ENCODE results near the gene GBP2.
A peak's percentile ranks its signal among the peaks of the same experiment; 100 is the strongest.
"Not testable (repeated sequence)": the region's sequence is repeated elsewhere in the genome, so short reads cannot be mapped to it uniquely, and the experiment has no call there.

The GBP2 gene

DNA sequence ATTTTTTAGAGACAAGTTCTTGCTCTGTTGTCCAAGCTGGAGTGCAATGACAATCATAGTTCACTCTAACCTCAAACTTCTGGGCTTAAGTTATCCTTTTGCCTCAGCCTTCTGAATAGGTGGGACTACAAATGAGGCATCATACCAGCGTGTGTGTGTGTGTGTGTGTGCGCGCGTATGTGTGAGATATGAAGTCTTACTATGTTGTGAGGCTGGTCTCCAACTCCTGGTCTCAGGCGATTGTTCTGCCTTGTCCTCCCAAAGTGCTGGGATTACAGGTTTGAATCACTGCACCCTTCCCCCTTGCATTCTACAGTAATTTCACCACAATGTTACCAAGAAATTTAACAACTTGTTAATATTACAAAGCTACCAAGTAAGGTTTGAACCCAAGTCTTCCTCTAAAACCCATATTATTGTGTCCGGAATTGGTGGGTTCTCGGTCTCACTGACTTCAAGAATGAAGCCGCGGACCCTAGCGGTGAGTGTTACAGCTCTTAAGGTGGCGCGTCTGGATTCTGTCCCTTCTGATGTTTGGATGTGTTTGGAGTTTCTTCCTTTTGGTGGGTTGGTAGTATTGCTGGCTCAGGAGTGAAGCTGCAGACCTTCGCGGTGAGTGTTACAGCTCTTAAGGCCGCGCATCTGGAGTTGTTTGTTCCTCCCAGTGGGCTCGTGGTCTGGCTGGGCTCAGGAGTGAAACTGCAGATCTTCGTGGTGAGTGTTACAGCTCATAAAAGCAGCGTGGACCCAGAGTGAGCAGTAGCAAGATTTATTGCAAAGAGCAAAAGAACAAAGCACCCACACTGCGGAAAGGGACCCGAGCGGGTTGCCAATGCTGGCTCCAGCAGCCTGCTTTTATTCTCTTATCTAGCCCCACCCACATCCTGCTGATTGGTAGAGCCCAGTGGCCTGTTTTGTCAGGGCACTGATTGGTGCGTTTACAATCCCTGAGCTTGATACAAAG, 970 bp upstream of the GBP2 start:
- not testable (repeated sequence) for DNase-seq (ENCODE audit: low spot score)

DNA sequence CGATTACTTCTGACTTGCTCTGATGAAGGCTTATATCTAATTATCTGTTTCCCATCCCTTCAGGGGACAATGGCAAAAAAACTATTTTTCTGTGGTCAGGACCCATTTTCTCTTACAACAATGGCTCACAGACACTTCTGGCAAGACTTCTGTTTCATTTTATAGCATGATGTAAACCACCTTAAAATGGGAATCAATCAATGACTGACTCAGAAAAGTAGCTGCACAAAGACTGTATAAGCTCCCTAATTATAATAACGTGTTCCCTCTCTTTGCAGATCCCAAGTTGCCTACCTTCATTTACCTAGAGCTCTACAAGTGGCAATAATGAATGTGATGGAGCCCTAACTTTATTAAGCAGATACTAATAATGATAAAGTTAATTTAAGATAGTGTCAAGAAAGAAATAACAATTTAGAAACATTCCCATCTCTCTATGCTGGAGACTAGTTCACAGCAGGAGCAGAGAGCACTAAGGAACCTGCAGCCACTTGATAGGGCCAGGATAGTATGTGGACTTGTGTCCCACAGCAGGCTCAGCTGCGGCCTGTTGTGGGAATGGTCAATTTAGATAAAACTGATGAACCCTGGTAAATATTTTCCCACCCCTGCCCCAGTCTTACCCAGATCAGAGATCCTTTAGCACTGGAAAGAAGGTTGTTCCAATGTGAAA, 538 bp downstream of the GBP2 start:
- no peak for DNase-seq (ENCODE audit: low spot score)

DNA sequence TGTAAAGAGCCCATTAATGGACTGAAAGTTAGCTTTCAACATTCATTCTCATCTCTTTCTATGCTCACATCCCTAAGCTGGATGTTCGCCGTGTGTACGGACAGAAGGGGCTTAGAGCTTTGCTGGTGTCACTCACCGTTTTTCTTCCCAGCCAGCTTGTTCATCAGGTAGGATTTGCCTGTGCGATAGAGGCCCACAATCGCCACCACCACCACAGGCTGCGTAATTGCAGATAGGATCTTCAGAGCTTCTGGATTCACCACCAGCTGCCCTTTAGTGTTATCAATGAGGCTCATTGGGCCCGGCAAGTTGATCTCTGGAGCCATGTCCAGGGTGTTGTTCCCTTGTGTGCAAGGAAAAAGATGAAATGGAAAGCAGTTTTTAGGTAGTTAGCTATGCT, 4.3 kb downstream of the GBP2 start:
- no peak for DNase-seq (ENCODE audit: low spot score)

DNA sequence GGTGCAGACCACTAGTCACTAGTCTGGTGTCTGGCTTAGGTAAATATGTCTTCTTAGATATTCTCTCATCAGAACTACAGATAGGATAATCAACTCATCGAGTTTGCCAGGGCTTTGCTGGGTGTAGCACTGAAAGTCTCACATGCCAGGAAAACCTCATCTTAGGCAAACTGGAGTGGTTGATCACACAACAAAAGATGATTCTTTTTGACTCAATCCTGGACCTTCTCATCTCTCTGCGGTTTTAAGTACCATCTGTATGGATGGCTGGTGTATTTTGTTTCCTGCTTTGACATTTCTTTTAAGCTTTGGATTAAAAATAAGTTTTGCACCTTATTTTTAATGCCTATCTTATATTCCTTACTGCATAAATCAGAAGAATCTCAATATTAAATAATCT, 11.3 kb downstream of the GBP2 start:
- no peak for DNase-seq (ENCODE audit: low spot score)

DNA sequence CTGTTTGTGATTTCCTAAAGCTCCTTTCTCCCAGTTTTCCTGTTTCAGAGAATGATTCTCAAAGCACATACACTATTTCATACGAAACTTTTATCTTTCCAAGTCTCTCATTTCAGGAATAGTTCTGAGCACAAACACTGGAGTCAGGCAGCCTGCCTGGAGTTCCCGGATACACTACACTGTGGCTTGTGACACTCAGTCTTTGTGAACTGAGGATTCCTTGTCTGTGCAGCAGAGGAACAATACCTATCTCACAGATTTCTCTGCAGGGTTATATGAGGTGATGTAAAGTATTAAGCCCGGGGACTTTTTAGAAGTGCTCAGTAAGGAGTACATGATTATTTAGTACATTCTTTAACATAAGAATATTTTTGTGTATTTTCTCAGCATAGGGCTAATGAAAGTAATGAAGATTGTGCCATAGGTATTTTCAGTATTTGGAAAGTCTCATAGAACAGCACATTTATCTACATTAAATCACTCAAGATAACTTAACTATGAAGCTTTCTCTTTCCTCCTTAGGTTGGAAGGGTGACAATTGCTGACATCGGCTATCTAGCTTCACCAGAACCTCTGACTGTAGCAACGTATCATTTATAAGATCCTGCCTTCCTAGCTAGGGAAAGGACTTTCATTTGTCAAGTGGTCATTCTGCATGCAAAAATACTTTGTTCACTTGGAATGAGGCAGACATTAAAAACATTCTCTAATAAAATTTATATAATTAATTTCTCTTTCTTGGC, 12.9 kb downstream of the GBP2 start:
- no peak for DNase-seq (ENCODE audit: low spot score)

DNA sequence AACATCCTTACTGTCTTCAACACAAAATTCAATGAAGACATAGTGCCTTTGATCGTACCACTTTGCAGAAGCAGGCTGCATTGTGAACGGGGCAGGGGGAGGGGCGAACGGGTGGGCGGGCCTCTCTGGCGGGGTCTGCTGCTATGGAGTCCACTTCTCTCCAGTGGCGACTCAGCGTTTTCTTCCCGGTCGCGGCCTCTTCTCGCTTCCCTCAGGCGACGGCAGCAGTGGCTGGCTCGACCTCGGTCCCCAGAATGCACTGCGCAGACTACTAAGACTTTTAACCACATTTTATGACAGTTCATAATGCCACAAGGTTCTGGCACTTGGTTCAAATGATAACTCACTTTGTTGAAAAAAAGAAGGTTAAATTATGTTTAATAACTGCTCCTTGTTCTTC, 21.2 kb downstream of the GBP2 start:
- no peak for DNase-seq (ENCODE audit: low spot score)

DNA sequence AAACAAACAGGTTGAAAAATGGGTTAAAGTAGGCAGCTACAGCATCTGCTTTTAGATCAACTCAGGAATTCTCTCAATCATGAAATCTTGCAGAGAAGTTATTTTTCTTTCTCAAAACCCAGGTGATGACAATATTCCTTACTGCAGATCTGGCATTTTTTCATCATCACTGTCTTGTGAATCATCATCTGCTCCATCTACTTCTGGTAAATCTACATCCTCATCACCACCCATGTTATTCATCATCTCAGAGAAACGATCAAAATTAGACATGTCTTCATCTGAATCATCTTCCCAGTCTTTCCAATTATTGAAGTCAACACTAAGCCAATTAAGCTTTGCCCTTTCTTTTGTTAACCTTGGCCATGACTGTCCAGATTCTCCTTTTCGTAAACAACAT, 21.8 kb downstream of the GBP2 start:
- no peak for DNase-seq (ENCODE audit: low spot score)

DNA sequence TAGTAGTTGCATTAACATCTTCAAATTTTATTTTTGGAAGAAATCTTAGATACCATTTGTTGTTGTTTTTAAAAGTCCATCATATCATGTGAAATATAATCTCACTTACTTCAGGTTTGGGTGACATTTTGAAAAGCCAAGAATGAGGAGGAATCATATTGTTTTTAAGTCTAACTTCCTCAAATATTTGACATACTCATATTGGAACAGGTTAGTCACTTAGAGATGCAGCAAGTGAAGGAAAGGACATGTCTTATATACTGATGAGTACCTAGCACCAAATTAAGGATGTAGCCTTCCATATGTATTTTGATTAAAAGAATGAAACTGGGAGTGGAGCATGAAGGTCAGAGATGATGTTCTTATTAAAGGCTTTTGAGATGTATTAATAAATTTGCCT, 23.9 kb downstream of the GBP2 start:
- DNase-seq (ENCODE audit: low spot score) = no peak

DNA sequence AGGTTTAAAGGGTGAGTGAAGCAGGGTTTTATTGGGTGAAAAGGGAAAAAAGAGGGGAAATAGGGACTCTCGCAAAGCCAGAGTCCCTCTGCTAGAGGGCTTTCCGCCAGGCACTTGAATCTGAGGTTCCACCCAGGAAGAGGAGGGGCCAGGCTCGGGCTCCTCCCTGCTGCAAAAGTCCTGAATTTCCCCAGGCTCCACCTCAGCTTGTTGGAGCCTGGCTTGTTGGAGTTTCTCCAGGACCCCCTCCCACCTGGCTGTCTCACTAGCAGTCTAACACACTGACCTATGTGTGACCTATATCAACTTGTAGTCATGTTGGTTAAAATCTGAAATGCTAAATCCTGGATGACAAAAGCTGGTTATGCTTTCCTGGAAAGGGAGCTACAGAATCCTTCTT, 25.5 kb downstream of the GBP2 start:
- DNase-seq (ENCODE audit: low spot score) = no peak

DNA sequence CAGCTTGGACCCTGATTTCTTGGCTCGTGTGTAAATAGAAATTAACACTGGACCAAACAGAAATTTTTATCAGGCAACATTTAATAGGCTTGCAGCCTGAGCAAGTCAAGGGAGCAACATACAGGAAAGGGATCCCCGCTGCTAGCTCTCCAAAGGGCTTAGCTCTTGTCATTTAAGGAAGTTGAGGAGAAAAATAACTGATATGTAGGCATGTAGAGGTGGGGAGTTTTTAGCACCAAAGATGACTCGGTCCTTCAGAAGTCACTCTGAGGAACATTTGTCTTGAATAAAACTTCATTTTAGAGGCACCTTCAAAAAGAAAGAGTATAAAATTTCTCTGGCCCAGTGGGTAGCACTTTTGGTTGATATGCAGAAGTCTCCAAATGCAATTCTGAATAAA, 27.1 kb downstream of the GBP2 start:
- no peak for DNase-seq (ENCODE audit: low spot score)

DNA sequence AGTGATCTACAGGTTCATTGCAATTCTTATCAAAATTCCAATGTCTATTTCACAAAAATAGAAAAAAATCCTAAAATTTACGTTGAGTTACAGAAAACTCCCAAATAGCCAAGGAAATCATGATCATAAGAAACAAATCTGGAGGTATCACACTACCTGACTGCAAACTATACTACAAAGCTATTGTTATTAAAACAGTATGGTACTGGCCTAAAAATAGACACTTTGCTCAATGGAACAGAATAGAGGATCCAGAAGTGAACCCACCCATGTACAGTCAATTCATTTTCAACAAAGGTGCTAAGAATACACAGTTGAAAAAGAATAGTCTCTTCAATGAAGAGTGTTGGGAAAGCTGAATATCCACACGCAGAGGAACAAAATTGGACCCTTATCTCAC, 30.2 kb downstream of the GBP2 start:
- DNase-seq (ENCODE audit: low spot score) = no peak

DNA sequence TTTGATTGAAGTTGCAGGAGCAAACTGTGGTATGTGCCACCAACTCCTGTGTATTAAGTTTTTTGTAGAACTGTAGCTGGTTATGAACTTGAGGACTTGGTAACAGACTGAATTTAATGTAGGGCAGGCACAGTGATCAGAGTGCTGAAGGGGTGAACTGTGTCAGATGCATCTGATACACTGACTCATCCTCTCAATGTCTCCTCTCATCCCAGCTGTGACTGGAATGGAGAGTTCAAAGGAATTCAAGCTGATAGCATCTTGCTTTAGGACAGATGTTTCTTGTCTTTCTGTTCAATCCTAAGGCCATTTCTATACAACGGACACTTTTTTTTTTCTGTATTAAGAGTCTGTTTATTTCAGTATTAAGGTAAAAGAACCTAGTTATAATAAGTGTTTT, 36.0 kb downstream of the GBP2 start:
- no peak for DNase-seq (ENCODE audit: low spot score)

DNA sequence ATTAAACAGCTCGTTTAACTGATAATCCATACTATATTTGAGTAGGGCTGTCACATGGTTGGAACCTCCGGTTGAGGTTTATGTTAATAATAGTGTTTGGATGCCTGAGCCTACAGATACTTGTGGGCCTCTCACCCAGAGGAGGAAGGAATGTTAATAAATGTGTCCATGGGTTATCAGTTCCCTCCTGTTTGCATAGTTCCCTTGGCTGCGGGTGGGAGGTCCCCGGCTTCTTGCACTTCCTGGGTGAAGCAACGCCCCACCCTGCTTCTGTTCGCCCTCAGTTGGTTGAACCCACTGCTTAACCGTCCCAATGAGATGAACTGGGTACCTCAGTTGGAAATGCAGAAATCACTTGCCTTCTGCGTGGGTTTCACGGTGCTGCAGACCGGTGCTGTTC, 37.3 kb downstream of the GBP2 start:
- no peak for DNase-seq (ENCODE audit: low spot score)

DNA sequence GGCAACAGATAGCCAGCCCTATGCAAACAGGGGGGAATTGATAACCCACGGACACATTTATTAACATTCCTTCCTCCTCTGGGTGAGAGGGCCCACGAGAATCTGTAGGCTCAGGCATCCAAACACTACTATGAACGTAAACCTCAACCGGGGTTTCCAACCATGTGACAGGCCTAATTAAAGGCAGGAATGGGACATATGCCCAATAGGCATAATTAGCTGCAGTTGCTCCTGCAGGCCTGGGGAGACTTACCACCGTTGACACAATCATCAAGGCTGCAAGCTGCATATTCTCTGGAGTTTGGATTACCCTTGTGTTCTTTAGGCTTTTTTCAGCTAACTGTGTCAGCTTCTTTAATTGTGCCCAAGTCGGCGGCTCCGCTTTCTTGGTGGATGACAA, 38.7 kb downstream of the GBP2 start:
- DNase-seq (ENCODE audit: low spot score) = no peak

DNA sequence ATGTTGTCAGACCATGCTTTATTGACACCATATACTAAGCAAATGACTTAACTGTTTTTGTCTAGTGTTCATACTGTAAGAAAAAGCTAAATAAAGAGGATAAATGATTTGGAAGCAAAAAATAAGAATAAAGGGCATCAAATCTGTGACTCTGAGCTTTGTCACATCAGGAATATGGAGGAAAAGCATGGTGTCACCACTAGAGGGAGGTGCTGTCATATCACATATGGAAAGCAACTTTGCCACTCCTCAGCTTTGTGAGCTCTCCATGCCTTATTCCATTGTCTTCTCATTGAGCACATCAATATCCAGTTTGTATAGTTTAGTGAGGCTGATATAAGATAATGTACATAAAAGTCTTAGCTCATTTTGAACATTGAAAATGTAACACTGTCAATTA, 40.1 kb downstream of the GBP2 start:
- DNase-seq (ENCODE audit: low spot score) = peak; percentile 69

DNA sequence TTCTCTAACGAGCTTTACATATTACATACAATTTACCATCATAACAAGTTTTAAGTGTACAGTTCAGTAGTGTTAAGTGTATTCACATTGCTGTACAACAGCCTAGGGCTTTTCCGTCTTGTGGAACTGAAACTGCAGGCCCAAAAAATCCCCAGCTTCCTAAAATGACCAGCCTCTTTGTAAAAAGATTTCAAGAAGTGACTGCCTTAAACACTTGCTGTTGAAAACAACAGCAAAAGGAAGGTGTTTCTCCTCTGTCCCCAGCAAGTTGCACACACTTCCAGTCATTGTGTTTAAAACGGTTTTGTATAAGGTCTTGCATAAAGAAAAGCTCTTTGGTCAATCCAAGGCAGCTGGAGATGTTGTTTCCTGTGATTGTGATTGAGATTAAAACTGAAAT, 44.9 kb downstream of the GBP2 start:
- DNase-seq (ENCODE audit: low spot score) = no peak

DNA sequence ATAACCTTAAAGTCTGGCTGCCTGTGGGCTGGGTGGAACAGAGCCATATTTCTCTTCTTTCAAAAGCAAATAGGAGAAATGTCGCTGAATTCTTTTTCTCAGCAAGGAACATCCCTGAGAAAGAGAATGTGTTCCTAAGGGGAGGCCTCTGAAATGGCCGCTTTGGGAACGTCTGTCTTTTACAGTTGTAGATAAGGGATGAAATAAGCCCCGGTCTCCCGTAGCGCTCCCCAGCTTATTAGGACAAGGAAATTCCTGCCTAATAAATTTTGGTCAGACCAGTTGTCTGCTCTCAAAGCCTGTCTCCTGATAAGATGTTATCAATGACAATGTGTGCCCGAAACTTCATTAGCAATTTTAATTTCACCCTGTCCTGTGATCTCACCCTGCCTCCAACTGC, 45.8 kb downstream of the GBP2 start:
- DNase-seq (ENCODE audit: low spot score) = not testable (repeated sequence)

DNA sequence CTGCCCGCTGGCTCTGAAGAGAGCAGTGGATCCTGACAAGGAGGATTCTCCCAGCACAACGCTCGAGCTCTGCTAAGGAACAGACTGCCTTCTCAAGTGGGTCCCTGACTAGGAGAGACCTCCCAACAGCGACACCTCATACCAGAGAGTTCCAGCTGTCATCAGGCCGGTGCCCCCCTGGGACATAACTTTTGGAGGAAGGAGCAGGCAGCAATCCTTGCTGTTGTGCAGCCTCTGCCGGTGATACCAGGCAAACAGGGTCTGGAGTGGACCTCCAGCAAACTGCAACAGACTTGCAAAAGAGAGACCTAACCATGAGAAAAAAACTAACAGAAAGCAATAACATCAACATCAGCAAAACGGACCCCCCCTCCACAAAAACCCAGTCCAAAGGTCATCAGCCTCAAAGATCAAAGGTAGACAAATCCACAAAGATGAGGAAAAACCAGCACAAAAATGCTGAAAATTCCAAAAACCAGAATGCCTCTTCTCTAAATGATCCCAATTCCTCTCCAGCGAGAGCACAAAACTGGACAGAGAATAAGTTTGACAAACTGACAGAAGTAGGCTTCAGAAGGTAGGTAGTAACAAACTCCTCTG, 53.3 kb downstream of the GBP2 start:
- not testable (repeated sequence) for DNase-seq (ENCODE audit: low spot score)

DNA sequence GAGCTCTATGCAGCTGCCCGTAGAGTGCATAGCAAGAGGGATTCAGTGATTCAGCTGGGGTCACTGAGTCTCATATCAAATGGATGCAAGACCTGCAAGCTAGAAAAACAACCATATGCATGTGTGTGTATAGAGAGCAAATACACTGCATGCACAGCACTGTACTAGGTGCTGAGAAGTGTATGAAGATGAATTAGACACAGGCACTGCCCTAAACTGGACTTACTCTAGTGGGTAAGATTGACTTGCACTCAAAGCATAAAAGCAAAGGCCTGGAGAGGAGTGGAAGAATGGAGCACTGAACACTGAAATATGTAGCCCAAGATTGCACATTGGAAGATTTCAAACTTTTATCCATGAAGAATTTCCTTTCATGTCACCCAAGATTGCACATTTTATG, 55.4 kb downstream of the GBP2 start:
- DNase-seq (ENCODE audit: low spot score) = no peak

DNA sequence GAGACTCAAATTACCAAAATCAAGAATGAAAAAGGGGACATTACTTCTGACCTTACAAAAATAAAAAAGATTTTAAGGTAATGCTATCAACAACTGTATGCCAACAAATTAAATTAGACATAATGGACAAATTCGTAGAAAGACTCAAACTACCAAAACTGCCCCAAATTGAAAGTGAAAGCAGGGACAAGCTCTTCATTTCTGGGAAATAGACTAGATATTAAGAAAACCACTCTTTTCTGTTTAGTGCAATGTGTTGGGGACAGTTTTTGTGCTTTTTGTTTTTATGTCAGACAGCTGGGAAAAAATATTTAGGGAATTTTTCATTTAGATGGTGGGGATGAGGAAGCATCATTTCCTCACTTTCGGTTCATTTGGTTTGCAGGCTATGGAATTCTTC, 56.0 kb downstream of the GBP2 start:
- no peak for DNase-seq (ENCODE audit: low spot score)

DNA sequence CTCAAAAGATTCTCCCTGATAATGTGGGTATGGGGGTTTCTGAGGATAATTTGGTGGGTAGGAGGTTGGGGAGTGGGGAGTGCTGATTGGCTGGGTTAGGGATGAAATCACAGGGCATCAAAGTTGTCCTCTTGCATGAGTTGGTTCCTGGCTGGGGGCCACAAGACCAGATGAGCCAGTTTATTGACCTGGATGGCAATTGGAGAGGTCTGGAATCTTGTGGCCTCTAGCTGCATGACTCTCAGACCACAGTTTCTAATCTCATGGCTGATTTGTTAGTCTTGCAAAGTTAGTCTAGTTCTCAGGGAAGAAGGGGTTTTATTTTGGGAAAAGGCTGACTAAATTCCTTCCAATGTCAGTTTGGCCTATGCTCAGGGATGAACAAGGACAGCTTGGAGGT, 57.6 kb downstream of the GBP2 start:
- no peak for DNase-seq (ENCODE audit: low spot score)

DNA sequence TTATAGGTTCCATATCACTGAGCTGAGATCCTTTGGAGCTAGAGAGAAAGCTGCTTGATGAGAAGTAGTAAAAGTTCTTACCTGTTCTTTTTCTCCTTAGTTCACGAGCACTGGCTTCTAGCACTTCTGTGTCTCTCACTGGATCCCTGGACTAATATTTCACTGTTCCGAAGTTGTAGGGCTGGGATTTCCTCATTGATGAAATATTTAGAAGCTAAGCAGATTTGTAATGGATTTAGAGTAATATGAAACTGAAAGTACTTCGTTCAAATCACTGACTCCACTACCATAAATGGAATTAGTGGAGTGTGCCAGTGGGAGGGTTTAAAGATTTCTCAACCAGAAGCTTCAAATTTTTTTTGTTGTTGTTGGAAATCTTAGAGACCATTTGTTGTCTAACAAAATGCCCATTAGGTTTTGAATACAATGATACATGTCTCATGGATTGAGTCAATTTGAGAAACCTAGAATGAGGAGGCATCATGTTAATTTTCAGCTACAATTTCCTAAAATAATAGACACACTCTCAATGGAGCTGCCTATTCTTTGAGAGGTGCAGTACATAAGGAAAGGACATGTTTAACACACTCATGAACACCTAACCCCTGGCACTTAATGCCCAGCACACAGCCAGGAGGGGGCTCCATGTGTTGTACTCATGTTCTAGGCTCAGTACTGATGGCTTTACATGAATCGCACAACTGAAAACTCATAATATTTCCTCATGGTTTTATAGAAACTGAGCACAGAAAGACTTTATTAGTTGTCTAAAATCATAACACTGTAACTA, 60.6 kb downstream of the GBP2 start, which contains the start of gene GBP1:
Gene GBP1 (minus strand): TSS at position 130 of the 790 bp plus-strand sequence. CDS start 1,974 bp downstream, outside the sequence.
- no peak for DNase-seq (ENCODE audit: low spot score)
